Measurements from ENCODE around the gene HOXD11.

DNA sequence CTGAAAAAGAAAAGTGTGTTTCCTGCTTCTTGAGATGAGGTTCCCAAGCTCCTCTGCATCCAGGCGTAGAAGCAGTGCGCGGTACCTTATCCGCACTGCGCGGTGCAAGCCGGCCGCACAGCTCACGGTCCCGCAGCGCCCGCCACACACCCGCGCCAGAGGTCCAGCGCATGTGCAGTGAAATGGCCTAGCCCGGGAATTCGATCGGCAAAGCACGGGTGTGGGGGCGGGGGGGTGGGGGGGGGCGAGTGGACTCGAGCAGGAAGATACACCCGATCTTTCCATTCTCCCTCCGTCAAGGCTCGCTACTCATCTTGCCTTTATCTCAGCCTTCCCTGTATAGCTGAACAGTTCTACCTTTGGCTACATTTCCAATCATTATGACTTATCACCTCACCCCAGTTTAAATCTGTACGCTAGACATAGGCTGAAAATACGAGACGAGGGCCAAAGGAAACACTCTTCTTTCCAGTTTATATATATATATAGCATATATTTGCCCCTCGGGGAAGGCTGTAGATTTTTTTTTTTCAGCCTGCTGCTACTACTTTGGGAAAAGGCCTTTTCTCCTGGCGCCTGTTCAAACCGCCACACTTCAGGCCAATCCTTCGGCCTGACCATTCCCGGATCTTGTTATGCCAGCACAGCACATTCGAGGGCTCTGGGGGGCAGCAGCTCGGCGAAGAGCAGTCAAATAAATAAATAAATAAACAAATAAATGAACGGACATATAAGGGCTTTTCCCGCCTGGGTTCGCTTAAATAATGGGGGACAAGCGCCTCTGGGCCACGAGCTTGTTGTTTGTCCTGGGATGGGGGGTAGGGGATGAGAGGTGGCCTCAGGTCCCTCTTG, 32.8 kb downstream of the HOXD11 start:
- TF ChIP-seq RFX5 (IDR thresholded peaks at IDR 0.05; ENCODE audit: low read depth, low read length) = no peak
- no peak for TF ChIP-seq CTCF (conservative IDR thresholded peaks at IDR 0.05; ENCODE audit: low read depth, low read length)
- no peak for TF ChIP-seq MAFK (IDR thresholded peaks at IDR 0.05; ENCODE audit: low read depth, low read length)
- TF ChIP-seq POLR2A (IDR thresholded peaks at IDR 0.05; ENCODE audit: low read depth, low read length) = no peak
- TF ChIP-seq CHD1 (IDR thresholded peaks at IDR 0.05; ENCODE audit: low read depth, low read length) = no peak
- TF ChIP-seq FOS (IDR thresholded peaks at IDR 0.05; ENCODE audit: low read depth, low read length) = no peak
